B cell (primary cell): ENCODE results near the gene SORL1-AS1.

Source experiments
- EZH2 ChIP-seq: IDR thresholded peaks from 2 replicates; pipeline ENCODE4 v1.6.1; 2012; ENCODE audit warnings: borderline replicate concordance, low read depth, mild to moderate bottlenecking, moderate library complexity, low read length; ENCODE audit not compliant: insufficient read depth, poor library complexity, severe bottlenecking
- TF ChIP-seq, protein P1 (sequence below): fragments of 200-600 bp; IDR thresholded peaks from one replicate; pipeline ENCODE4 v1.8.0; 2022; ENCODE audit warnings: antibody characterized with exemption, mild to moderate bottlenecking

DNA sequence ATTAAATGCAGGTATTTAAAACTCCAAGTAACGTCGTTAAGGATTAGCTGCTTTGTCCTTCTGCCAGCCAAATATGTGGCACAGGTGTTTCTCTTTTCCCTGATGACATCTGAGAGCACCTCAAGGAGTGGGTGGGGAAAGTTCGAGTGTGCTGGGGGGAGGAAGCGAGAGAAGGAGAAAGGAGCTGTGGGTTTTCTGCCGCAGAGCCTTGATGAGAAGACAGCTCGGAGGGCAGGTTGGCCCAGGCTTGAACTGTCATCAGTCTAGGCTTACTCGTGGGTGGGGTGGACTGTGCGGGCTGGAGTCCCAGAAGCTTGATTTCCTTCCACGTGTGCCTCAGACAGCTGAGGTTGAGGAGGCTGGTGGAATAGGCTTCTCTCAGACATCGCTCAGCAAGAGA, 15.2 kb upstream of the SORL1-AS1 start:
- TF ChIP-seq, protein P1, sequence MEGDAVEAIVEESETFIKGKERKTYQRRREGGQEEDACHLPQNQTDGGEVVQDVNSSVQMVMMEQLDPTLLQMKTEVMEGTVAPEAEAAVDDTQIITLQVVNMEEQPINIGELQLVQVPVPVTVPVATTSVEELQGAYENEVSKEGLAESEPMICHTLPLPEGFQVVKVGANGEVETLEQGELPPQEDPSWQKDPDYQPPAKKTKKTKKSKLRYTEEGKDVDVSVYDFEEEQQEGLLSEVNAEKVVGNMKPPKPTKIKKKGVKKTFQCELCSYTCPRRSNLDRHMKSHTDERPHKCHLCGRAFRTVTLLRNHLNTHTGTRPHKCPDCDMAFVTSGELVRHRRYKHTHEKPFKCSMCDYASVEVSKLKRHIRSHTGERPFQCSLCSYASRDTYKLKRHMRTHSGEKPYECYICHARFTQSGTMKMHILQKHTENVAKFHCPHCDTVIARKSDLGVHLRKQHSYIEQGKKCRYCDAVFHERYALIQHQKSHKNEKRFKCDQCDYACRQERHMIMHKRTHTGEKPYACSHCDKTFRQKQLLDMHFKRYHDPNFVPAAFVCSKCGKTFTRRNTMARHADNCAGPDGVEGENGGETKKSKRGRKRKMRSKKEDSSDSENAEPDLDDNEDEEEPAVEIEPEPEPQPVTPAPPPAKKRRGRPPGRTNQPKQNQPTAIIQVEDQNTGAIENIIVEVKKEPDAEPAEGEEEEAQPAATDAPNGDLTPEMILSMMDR, result no peak
- no peak for TF ChIP-seq EZH2
